GM21367 (cell line): Measurements from ENCODE around the gene RNF157.

Experiments used
- ATAC-seq: cut with Tn5 transposase; IDR thresholded peaks from one replicate; pipeline ENCODE4 v1.9.1; 2021; ENCODE audit not compliant: unreplicated experiment

The RNF157 gene

DNA sequence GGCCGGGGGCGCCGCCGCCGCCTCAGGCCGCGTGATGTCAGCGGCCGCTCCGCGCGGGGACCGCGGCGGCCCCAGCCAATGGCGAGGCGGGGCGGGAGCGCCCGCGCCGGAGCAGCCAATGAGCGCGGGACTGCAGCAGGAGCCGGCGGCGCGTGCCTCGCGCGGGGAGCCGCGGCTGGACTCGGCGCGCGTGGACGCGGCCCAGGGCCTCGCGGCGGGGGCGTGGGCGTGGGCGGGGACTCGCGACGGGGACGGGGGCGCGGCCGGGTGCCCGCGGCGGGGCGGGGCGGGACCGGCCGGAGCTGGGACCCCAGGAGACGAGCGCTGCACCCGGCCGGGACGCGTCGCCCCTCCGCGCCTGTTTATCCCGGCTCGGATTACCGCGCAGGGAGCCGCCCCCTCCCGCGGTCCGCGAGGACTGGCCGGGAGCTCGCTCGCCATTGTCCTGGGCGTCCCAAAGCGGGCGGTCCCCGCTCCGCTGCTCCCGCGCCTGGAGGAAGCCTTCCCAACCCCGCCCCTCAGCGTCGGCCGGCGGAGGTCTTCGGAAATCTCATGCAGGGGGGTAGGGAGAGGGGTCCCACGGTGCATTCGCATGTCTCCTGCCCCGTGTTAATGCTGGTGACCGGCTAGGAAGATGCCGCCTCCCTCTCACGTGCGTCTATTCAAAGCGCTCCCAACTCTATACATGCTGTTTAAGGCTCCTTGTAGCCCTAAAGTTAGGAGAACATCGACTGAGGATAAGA lies at the start of gene RNF157:
TSS of gene RNF157 (minus strand) at position 33 of the 743 bp plus-strand sequence. CDS start 253 bp downstream, outside the sequence.
- no peak for ATAC-seq

DNA sequence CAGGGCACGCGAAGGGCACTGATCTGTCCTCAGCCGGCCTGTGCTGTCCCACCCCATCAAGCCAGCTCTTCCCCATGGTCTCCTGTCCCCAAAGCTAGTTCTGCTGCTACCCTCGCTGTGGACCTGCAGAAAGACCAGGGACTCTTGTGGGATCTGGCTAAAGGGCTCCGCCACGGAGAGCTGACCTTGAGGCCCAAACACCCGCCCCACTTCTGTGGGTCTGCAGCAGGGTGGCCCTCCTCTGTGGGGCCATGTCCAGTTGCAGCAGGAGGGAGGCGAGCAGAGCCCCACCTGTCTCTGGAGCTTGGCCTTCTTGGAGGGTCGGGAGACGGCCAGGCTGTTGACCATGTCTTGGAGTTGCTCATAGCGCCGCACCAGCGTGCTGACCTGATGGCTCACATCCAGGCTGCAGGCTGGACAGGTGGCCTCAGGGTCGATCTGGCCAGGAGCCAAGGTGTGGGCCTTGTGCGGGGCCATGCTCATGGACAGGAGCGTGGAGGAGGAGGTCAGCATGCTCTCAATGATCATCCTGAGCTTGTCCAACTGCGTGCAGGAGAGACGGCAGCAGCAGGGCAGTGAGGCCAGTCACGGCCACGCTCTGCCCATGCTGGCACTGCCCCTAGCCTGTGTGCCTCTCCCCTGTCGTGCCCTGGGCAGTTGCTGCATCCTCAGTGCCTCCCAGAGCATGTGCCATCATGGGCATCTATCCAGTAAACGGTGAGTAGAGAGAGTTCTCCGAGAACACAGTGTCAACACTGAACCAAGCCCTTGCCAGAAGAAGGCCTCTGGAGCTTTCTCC lies 41.5 kb upstream of the RNF157 start:
- no peak for ATAC-seq

DNA sequence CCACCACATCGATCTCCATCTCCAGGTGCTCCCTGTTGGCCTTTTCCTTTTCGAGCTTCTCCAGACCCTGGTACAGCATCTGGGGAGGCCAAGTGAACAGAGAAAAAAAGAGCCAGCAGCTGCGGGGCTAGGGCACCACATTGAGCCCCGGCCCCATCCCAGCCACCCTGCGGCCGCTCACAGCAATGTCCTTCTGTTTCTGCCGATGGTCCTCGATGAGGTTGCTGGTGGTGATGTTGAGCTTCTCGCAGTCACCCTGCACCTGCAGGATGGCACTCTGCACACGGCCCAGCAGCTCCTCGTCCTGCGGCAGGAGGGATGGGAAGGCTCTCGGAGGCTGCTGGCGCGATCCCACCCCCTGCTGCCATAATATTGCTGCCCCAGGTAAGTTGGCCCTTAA lies 40.4 kb upstream of the RNF157 start:
- no peak for ATAC-seq

GRCh38 chr17:76279742-76280287 lies 39.5 kb upstream of the RNF157 start:
- ATAC-seq = no peak

- ATAC-seq = peak; percentile 44
Measured at GRCh38 chr17:76278952-76279741, 38.9 kb upstream of the RNF157 start.

DNA sequence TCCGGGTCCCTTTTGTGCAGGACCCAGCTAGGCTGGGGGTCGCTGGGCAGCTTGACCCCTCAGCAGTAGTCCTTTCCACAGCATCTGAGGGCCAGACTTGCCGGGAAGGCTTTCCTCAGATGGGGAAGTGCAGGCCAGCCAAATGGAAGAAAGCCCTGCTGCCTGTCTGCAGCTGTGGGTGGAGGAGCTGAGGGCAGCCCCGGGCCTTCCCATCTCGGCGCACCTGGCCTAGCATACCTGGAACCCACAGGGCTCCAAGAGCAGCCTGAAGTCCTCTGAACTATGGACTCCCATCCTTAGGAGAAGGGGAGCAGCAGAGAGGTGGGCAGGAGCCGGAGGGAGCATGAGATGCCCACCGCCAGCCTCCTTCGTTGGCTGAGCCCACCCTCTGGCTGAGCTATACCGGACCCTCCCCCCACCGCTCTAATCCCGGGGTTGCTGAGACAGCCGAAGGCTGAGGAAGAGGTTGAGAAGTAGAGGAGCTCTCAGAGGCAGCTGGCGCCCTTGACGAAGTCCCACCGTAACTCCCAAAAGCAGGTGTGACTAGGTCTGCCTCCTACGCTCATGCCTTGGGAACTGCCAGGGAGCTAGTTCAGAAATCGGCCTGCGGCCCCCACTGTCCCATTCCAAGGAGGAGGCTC lies 38.1 kb upstream of the RNF157 start:
- no peak for ATAC-seq

- no peak for ATAC-seq
Measured at GRCh38 chr17:76277300-76278267, 37.3 kb upstream of the RNF157 start.

DNA sequence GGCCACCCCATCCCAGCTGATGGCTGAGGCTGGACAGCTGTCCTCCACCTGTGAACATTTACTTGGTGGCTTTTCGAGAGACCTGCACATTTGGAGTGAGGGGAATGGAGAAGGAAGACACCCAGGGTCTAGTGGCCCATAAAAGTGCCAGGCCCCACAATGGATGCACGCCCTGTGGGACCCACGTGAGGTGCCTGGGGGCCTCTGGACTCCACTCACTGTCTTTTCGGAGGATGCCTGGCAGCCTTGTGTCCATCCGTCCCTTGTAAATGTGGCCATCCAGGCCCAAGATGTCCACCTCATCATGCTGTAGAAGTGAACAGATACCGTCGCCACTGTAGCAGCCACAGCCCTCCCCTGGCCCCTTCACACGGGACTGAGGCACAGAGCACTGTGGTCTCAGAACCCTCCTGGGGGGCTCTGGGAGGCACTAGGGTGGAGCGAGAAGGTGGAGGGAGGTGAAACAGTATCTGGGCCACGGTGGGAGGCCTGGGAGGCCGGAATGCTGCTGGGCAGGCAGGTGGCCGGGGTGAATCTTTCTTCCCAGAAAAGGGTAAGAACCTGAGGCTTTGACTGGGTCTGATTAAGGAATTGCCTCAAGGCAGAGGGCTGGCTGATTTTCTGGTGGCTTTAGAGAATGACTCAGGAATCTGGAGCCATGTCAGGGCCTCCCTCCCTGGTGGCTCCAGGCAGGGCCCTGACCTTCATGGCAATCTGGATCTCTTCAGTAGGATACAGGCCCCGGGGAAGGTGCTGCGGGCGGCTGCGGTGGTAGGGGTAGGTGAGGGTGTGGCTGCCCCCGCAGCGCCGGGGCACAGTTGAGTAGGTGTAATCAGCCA lies 36.4 kb upstream of the RNF157 start:
- no peak for ATAC-seq

DNA sequence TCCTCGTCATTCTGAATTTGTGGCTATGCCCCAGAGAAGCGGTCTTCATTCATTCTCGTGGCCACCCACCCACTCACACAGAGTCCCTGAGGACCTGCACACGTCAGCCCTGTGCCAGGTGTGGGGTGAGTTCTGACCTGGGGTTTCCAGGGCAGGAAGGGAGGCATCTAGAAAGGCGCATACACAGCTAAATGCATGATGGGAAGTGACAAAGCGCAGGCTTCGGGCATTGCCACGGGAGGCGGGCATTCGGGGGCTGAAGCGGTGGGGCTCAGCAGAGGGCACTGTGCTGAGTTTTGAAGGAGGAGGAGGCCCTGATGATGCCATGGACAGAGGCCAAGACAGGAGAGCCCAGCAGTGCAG lies 35.8 kb upstream of the RNF157 start:
- ATAC-seq = no peak

GRCh38 chr17:76275382-76276068 lies 35.2 kb upstream of the RNF157 start:
- no peak for ATAC-seq

DNA sequence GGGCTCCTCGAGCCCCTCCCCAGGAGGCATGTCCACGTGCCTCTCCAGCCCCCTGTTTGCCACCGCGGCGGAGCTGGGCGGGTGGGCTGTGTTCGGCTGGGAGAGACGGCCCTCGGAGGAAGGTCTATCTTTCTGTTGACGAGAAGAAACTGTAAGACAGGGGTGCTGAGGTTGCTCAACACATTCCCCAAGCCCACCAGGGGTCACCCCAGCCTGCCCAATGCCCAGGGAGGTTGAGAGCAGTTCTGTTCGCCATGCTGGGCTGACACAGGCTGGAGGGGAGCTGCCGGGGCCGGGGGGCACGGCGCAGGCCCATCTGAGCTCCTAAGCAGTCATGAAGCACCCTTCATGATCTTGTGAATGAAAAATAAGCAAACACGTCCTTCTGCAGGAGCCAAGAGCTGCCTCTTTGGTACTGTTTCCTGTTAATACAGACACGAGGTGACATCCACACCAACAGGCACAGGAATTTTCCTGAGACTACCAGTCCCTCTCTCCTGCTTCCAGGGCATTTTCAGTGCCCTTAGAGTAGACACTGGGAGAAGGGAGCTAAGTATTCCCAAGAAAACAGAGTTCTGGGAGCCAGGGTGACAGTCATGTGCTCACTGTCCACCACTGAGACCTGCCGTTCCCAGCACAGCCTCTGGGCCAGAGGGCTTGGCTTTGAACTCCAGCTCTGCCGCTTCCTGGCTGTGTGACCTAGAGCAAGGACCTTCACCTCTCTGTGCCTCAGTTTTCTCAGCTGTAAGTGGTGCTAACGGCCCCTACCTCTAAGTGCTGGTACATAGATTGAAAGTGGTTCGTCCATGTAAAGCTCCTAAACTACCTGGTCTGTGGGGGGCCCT lies 34.0 kb upstream of the RNF157 start:
- no peak for ATAC-seq

- no peak for ATAC-seq
Measured at GRCh38 chr17:76273445-76274111, 33.3 kb upstream of the RNF157 start.

GRCh38 chr17:76272541-76273444 lies 32.5 kb upstream of the RNF157 start:
- peak; percentile 2 for ATAC-seq

DNA sequence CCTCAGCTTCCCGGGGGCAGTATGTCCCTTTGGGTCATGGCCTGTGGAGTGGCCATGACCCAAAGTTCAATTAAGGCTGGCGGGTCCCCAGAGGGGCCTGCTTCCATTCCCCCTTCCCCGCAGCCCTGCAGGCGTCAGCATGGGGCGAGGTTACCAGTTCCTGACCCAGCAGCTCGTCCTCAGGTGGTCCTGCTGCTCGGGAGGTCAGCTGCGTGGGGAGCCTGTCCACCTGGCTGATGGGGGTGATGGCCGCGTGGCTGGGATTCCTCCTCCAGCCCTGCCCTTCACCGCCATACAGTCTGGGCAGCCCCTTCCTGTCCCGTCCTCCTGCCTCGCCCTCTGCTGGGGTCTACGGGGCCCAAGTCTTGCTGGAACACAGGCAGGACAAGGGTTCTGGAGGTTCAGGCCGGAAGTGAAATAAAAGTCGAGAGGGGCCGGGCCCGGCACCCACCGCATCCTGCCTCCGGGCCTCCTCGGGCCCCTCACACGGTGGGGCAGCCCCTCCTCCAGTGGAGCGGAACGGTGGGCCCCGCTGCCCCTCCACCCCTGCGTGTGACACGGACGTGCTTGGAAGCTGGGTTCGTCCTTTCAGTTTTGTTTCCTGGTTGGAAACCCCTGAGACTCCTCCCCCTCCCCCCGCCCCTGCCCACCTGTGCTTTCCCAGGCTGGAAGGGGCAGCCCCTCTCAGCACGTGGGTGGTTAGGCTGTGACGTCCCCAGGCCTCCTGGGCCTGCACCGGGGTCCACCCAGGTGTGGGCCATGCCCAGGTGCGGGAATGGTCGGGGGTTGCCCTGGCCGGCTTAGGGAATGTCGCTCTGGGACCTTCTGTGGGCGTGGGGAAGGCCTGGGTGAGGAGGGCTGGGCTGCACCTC lies 31.6 kb upstream of the RNF157 start:
- peak; percentile 40 for ATAC-seq
